ENCODE measurements around the gene FOXF1.

FOXF1 gene

GRCh38 chr16:86562356-86562755 is 52.0 kb downstream of the FOXF1 start:
- H3K4me3 ChIP-seq (ENCODE audit: low read length): no peak overlapping the region
- H4K20me1 ChIP-seq (ENCODE audit: insufficient read depth, low read length): no peaks in the 10 kb centered on the region
- H3K9me3 ChIP-seq (ENCODE audit: insufficient read depth, low read length): no peaks in the 10 kb centered on the region
- no peaks in the 10 kb centered on the region for H3K36me3 ChIP-seq (replicated peaks; ENCODE audit: low read depth, low read length)
- H3K79me2 ChIP-seq (ENCODE audit: low read length): no peaks in the 10 kb centered on the region
- no peak for TF ChIP-seq EZH2phosphoT487 (IDR thresholded peaks at IDR 0.05; ENCODE audit: low read depth)
- TF ChIP-seq, protein P1, sequence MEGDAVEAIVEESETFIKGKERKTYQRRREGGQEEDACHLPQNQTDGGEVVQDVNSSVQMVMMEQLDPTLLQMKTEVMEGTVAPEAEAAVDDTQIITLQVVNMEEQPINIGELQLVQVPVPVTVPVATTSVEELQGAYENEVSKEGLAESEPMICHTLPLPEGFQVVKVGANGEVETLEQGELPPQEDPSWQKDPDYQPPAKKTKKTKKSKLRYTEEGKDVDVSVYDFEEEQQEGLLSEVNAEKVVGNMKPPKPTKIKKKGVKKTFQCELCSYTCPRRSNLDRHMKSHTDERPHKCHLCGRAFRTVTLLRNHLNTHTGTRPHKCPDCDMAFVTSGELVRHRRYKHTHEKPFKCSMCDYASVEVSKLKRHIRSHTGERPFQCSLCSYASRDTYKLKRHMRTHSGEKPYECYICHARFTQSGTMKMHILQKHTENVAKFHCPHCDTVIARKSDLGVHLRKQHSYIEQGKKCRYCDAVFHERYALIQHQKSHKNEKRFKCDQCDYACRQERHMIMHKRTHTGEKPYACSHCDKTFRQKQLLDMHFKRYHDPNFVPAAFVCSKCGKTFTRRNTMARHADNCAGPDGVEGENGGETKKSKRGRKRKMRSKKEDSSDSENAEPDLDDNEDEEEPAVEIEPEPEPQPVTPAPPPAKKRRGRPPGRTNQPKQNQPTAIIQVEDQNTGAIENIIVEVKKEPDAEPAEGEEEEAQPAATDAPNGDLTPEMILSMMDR (IDR thresholded peaks at IDR 0.05; ENCODE audit: low read depth, low read length): no peak
- no peaks in the 10 kb centered on the region for H3K27me3 ChIP-seq (ENCODE audit: low read depth, low read length)
- no peak overlapping the region for H3K9ac ChIP-seq (ENCODE audit: low read length)
- H2AFZ ChIP-seq (ENCODE audit: low read depth, low read length): no peak overlapping the region
- no peak overlapping the region for H3K27ac ChIP-seq (ENCODE audit: low read length)
- H3K4me2 ChIP-seq (ENCODE audit: low read length): no peak overlapping the region
- H3K4me1 ChIP-seq (ENCODE audit: low read length): peaks cover 11% of the 10 kb centered on the region; the same call in 1 of the 2 replicates

DNA sequence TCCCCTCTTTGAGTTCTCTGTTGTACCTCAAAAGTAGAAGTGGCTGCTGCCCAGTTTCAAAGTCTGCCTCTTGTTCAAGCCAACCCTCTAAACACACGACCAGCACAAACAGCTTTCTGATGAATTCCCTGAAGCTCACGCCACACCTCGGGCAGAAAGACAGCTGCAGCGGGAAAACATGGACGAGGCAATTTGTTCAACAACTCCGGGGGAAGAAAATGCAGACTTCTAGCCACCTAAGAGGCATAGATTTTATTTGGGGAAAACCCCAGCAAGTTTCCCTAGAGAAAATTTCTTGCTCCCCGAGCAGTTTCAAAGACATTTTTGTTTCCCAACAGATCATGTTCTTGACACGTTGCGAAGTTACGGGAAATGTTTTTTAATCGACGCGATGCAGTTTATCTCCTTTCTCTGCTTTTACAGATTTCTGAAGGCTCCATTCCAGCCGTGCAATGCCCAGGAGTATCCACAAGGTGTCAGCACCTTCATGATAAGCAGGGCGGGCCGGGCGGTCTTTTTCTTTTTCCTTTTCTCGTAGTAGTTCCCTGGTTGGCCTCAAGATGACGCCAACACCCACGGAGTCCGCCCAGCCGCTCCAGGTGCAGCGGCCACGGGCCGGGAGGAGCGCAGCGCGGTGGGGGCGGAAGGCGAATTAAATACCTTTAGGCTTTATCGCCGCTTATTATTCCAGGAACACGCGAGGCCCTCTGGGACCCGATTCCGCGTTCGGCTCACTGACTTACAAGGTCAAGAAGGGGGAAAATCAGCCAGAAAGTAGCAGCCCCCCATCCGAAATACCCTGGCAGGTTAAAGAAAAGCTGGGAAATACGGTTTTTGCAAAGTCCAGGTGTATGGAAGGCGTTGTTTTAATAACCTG is 53.4 kb downstream of the FOXF1 start:
- Histone ChIP-seq H3K27me3 (ENCODE audit: low read depth, low read length) (no peaks in the 10 kb centered on the region), H3K4me3 (ENCODE audit: low read length) (peak overlapping the region; percentile 67), H2AFZ (ENCODE audit: low read depth, low read length) (peak overlapping the region; percentile 92)

More for the DNA sequence above, 53.4 kb downstream of the FOXF1 start:
- H3K9ac ChIP-seq (ENCODE audit: low read length): peak overlapping the region; percentile 48
- H3K27ac ChIP-seq (ENCODE audit: low read length): no peak overlapping the region
- TF ChIP-seq, protein P1 (IDR thresholded peaks at IDR 0.05; ENCODE audit: low read depth, low read length): peak; percentile 100
- no peak for TF ChIP-seq EZH2phosphoT487 (IDR thresholded peaks at IDR 0.05; ENCODE audit: low read depth)
- H3K4me2 ChIP-seq (ENCODE audit: low read length): peak overlapping the region; percentile 77
- no peaks in the 10 kb centered on the region for H3K36me3 ChIP-seq (replicated peaks; ENCODE audit: low read depth, low read length)
- peaks cover 11% of the 10 kb centered on the region; the same call in 1 of the 2 replicates for H3K4me1 ChIP-seq (ENCODE audit: low read length)
- H3K9me3 ChIP-seq (ENCODE audit: insufficient read depth, low read length): no peaks in the 10 kb centered on the region
- no peaks in the 10 kb centered on the region for H3K79me2 ChIP-seq (ENCODE audit: low read length)
- H4K20me1 ChIP-seq (ENCODE audit: insufficient read depth, low read length): no peaks in the 10 kb centered on the region

All from OCI-LY3 (cell line).